Lung (tissue), 12 donors: ENCODE data around the gene KCTD10. TPM values are rescaled to one million over a fixed set of nuclear protein-coding genes. Genes with fewer than 3 reads are reported as not detected.

Source experiments
- ATAC-seq: fragments of 200-7000 bp; cut with Tn5 transposase; one replicate; pipeline ENCODE4 v1.9.1; 2020; ENCODE audit warnings: moderate number of reproducible peaks; ENCODE audit not compliant: insufficient read depth, low FRiP score
- DNase-seq, 3 donors: peaks; one replicate each; pipeline ENCODE4 v3.0.0-alpha.2; 2013 to 2017
- H3K27ac ChIP-seq, 2 donors: one replicate each; pipeline ENCODE4 v1.5.1; 2013; ENCODE audit warnings: mild to moderate bottlenecking in 2 of 2, moderate library complexity in 2 of 2, control low read depth in 1 of 2, inconsistent platforms in 1 of 2, low read depth in 1 of 2, low read length in 1 of 2
- H3K27me3 ChIP-seq, 3 donors: one replicate each; pipeline ENCODE4 v1.5.1; 2013; ENCODE audit warnings: low read length in 2 of 3; ENCODE audit not compliant: control insufficient read depth in 3 of 3, insufficient read depth in 3 of 3
- H3K36me3 ChIP-seq, 4 donors: one replicate each; pipeline ENCODE4 v1.5.1; 2013; ENCODE audit warnings: low read length in 4 of 4, mild to moderate bottlenecking in 1 of 4, moderate library complexity in 1 of 4; ENCODE audit not compliant: control insufficient read depth in 4 of 4, insufficient read depth in 4 of 4
- H3K4me1 ChIP-seq, 5 donors: one replicate each; pipeline ENCODE4 v1.5.1; 2013; ENCODE audit warnings: low read length in 5 of 5, mild to moderate bottlenecking in 2 of 5, moderate library complexity in 1 of 5; ENCODE audit not compliant: control insufficient read depth in 5 of 5, insufficient read depth in 5 of 5
- H3K4me3 ChIP-seq: one replicate; pipeline ENCODE4 v1.5.1; 2013; ENCODE audit warnings: mild to moderate bottlenecking, control low read depth, moderate library complexity
- H3K9ac ChIP-seq, 2 donors: one replicate each; pipeline ENCODE4 v1.5.1; 2013; ENCODE audit warnings: low read length in 2 of 2, control low read depth in 1 of 2; ENCODE audit not compliant: insufficient read depth in 1 of 2
- H3K9me3 ChIP-seq, 4 donors: one replicate each; pipeline ENCODE4 v1.5.1; 2013; ENCODE audit warnings: low read length in 3 of 4, mild to moderate bottlenecking in 1 of 4, moderate library complexity in 1 of 4; ENCODE audit not compliant: control insufficient read depth in 4 of 4, insufficient read depth in 3 of 4
- CTCF ChIP-seq: IDR thresholded peaks from 2 replicates; pipeline ENCODE4 v1.5.1; 2012; ENCODE audit warnings: mild to moderate bottlenecking; ENCODE audit errors: control extremely low read depth, extremely low read depth
- WGBS, 2 donors: extraction: QIAGEN DNeasy Blood & Tissue Kit; methylation state at CpG; one replicate each; pipeline ENCODE4 v1.1.7; 2013; 5-methylcytosine and 5-hydroxymethylcytosine counted together
- polyA plus RNA-seq, 2 donors: library from polyadenylated mRNA; stranded (reverse); fragments of 200-250 nt; gene quantifications; one replicate each; pipeline ENCODE4 v1.2.1, GENCODE V29; 2013
- total RNA-seq, 2 donors: library from RNA; depleted of rRNA in 1 of 2; stranded (reverse); fragments of >200 nt in 1 of 2; gene quantifications; one replicate each; pipeline ENCODE4 v1.2.1, GENCODE V29; 2014 to 2021
- donor health status: control.
- donor health status: control.
- donor health status: Bipolar disorder and iron deficiency.
- donor health status: healthy.
- donor health status: DM: yes; HTN: yes; CAD: no.

KCTD10 gene
- total and polyA plus RNA-seq, 4 donors = 21.7 to 72.6 (median 53.7) TPM

GRCh38 chr12:109447482-109447881, 29.6 kb downstream of the KCTD10 start:
- WGBS, 2 donors = 87 to 88% methylated on average over 9 of the region's 9 CpGs

GRCh38 chr12:109446869-109447268, 30.2 kb downstream of the KCTD10 start:
- Histone ChIP-seq H3K4me3 (no peak overlapping the region), H3K9me3 (no peaks in the 10 kb centered on the region), H3K36me3 (peaks cover 2 to 30% (median 15%) of the 10 kb centered on the region in 4 donors), H3K27me3 (no peaks in the 10 kb centered on the region), H3K9ac (no peak overlapping the region), H3K27ac (no peak overlapping the region), H3K4me1 (peaks cover 0 to 3% (median 0%) of the 10 kb centered on the region in 5 donors)
- TF ChIP-seq CTCF = no peak
- WGBS, 2 donors = 85 to 88% methylated on average over 8 of the region's 8 CpGs
- DNase-seq (no peak), ATAC-seq (no peak)

More at GRCh38 chr12:109447482-109447881, 29.6 kb downstream of the KCTD10 start:
- ATAC-seq (no peak), DNase-seq (no peak)
- Histone ChIP-seq H3K27ac (no peak overlapping the region), H3K9ac (no peak overlapping the region), H3K9me3 (no peaks in the 10 kb centered on the region), H3K4me3 (no peak overlapping the region), H3K36me3 (peaks cover 7 to 29% (median 21%) of the 10 kb centered on the region in 4 donors), H3K27me3 (no peaks in the 10 kb centered on the region), H3K4me1 (peaks cover 0 to 3% (median 0%) of the 10 kb centered on the region in 5 donors)
- no peak for TF ChIP-seq CTCF

- no peak for TF ChIP-seq CTCF
Measured at GRCh38 chr12:109445191-109445609, 31.9 kb downstream of the KCTD10 start.

GRCh38 chr12:109444259-109444658, 32.8 kb downstream of the KCTD10 start:
- Histone ChIP-seq H3K27me3 (no peaks in the 10 kb centered on the region), H3K9me3 (no peaks in the 10 kb centered on the region), H3K9ac (no peak overlapping the region), H3K36me3 (peaks cover 0 to 15% (median 8%) of the 10 kb centered on the region in 4 donors), H3K27ac (peak overlapping the region in 1 of 2 donors; percentile 26), H3K4me1 (peaks cover 0 to 2% (median 0%) of the 10 kb centered on the region in 5 donors), H3K4me3 (no peak overlapping the region)
- ATAC-seq (peak; percentile 13), DNase-seq (peak in 1 of 3 donors; percentile 22)
- no peak for TF ChIP-seq CTCF
- WGBS, 2 donors = 61 to 70% methylated on average over 6 of the region's 6 CpGs

More at GRCh38 chr12:109445191-109445609, 31.9 kb downstream of the KCTD10 start:
- no peak for ATAC-seq
- H3K9ac ChIP-seq = no peak overlapping the region
- peaks cover 0 to 2% (median 0%) of the 10 kb centered on the region in 5 donors for H3K4me1 ChIP-seq
- WGBS, 2 donors = 88 to 92% methylated on average over 2 of the region's 2 CpGs
- no peak overlapping the region for H3K4me3 ChIP-seq
- H3K9me3 ChIP-seq = no peaks in the 10 kb centered on the region
- H3K36me3 ChIP-seq = peaks cover 2 to 17% (median 8%) of the 10 kb centered on the region in 4 donors
- no peaks in the 10 kb centered on the region for H3K27me3 ChIP-seq
- no peak overlapping the region for H3K27ac ChIP-seq
- DNase-seq = no peak
